Breast epithelium (tissue), 4 donors: Measurements from ENCODE around the gene NOSTRIN. TPM values are rescaled to one million over a fixed set of nuclear protein-coding genes. Genes with fewer than 3 reads are reported as not detected.

Experiments
- DNase-seq, 2 donors: peaks; one replicate each; pipeline ENCODE4 v3.0.0-alpha.2; 2019; ENCODE audit warnings: low spot score in 2 of 2
- H3K27ac ChIP-seq, 2 donors: fragments of 200-600 bp; sonication (generic) in 1 of 2; one replicate each; pipeline ENCODE4 v1.5.1; 2016 to 2019; ENCODE audit warnings: mild to moderate bottlenecking in 1 of 2
- H3K27me3 ChIP-seq, 2 donors: fragments of 200-600 bp; sonication (generic) in 1 of 2; one replicate each; pipeline versions ENCODE4 v1.5.1 to v1.6.0; 2017 to 2019; ENCODE audit warnings: control low read depth in 1 of 2, mild to moderate bottlenecking in 1 of 2
- H3K36me3 ChIP-seq: fragments of 200-600 bp; one replicate; pipeline ENCODE4 v1.5.1; 2019
- H3K4me1 ChIP-seq, 2 donors: fragments of 200-600 bp; sonication (generic); one replicate each; pipeline ENCODE4 v1.5.1; 2016 to 2019; ENCODE audit warnings: control low read depth in 1 of 2
- H3K4me3 ChIP-seq, 3 donors: fragments of 200-600 bp; sonication (generic); 1 replicate in 2 of 3; 2 replicates in 1 of 3; pipeline ENCODE4 v1.5.1; 2016 to 2019; ENCODE audit warnings: mild to moderate bottlenecking in 3 of 3, moderate library complexity in 2 of 3
- H3K9me3 ChIP-seq, 2 donors: fragments of 200-600 bp; sonication (generic) in 1 of 2; one replicate each; pipeline ENCODE4 v1.5.1; 2016 to 2019; ENCODE audit warnings: control low read depth in 1 of 2
- CTCF ChIP-seq, 3 donors: fragments of 450-650 bp; IDR thresholded peaks; one replicate each; pipeline ENCODE4 v1.5.1; 2016 to 2017; ENCODE audit warnings: antibody characterized with exemption in 3 of 3, mild to moderate bottlenecking in 3 of 3, moderate library complexity in 3 of 3
- POLR2A ChIP-seq: fragments of 450-650 bp; IDR thresholded peaks from one replicate; pipeline ENCODE4 v1.6.1; 2016; ENCODE audit warnings: antibody characterized with exemption, mild to moderate bottlenecking, moderate library complexity
- POLR2AphosphoS5 ChIP-seq, 3 donors: sonication (generic); formaldehyde crosslinking; IDR thresholded peaks; one replicate each; pipeline ENCODE4 v1.6.1; 2017; ENCODE audit warnings: antibody characterized with exemption in 3 of 3
- intact Hi-C: fragments of 100-400 bp; cut with DNase I; formaldehyde crosslinking; loops from one replicate; pipeline ENCODE4 v1.15.1; 2023; ENCODE audit warnings: low total_unique reads
- total RNA-seq, 3 donors: library from RNA; depleted of rRNA; stranded (reverse); fragments of >200 nt; gene quantifications; one replicate each; pipeline ENCODE4 v1.1.0, GENCODE V29; 2016

NOSTRIN gene
- total RNA-seq, 3 donors from 2014 or later = 35.0 to 73.7 (median 35.9) TPM

- intact Hi-C loops = no loop called here
- Histone ChIP-seq H3K36me3 (no peaks in the 10 kb centered on the region), H3K9me3 (no peaks in the 10 kb centered on the region), H3K27me3 (no peaks in the 10 kb centered on the region), H3K27ac (no peak overlapping the region), H3K4me1 (no peaks in the 10 kb centered on the region), H3K4me3 (no peak overlapping the region)
- no peak for DNase-seq
- TF ChIP-seq CTCF (IDR thresholded peaks at IDR 0.05) (no peak), POLR2A (no peak), POLR2AphosphoS5 (IDR thresholded peaks at IDR 0.05) (no peak)
These were observed 82.5 kb downstream of the NOSTRIN start for GRCh38 chr2:168884975-168885374.

GRCh38 chr2:168889635-168890005 lies 87.2 kb downstream of the NOSTRIN start:
- no peak overlapping the region for H3K27ac ChIP-seq
- no peaks in the 10 kb centered on the region for H3K4me1 ChIP-seq
- H3K27me3 ChIP-seq = no peaks in the 10 kb centered on the region
- TF ChIP-seq POLR2A (no peak), POLR2AphosphoS5 (IDR thresholded peaks at IDR 0.05) (no peak), CTCF (IDR thresholded peaks at IDR 0.05) (no peak)
- H3K36me3 ChIP-seq = no peaks in the 10 kb centered on the region
- intact Hi-C loops = no loop called here
- peak overlapping the region; percentile 45 to 73 (median 60) for H3K4me3 ChIP-seq
- DNase-seq = no peak
- H3K9me3 ChIP-seq = no peaks in the 10 kb centered on the region

GRCh38 chr2:168890006-168890782 lies 87.8 kb downstream of the NOSTRIN start, which contains the start of gene SPC25:
SPC25 (minus strand) TSS chr2:168890430; CDS start chr2:168889519, 911 bp downstream.
- H3K27me3 ChIP-seq = no peaks in the 10 kb centered on the region
- peak in 1 of 3 donors; percentile 76 for TF ChIP-seq POLR2AphosphoS5 (IDR thresholded peaks at IDR 0.05)
- TF ChIP-seq CTCF (IDR thresholded peaks at IDR 0.05) = peak in 2 of 3 donors; percentile 23 to 41
- no peak for TF ChIP-seq POLR2A
- H3K4me1 ChIP-seq = no peaks in the 10 kb centered on the region
- H3K4me3 ChIP-seq = peak within 1 kb of the TSS; percentile 45 to 73 (median 60)
- H3K36me3 ChIP-seq = no peaks in the 10 kb centered on the region
- no peaks in the 10 kb centered on the region for H3K9me3 ChIP-seq
- intact Hi-C loops = no loop called here
- DNase-seq = peak; percentile 81 to 84
- no peak within 1 kb of the TSS for H3K27ac ChIP-seq

DNA sequence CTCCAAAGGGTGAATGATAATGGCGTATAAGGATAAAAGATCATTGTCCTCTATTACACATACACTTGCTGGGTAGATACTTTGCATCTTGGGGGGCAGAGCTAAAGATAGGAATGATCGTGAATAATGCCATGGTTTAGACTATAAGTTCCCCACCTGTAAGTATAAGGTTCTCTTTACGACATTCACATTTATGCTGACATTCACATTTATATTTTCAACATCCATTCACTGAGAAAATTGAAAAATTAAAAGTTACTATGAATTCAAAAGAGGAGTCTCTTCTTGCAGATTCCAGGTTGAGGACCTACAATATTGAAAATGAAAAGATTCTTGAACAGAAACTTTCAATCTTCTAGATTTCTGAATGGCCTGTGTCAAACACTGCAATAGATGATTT lies 89.9 kb downstream of the NOSTRIN start:
- intact Hi-C loops = no loop called here
- no peak for TF ChIP-seq POLR2AphosphoS5 (IDR thresholded peaks at IDR 0.05)
- TF ChIP-seq CTCF (IDR thresholded peaks at IDR 0.05) = no peak
- TF ChIP-seq POLR2A = no peak
- Histone ChIP-seq H3K9me3 (no peaks in the 10 kb centered on the region), H3K4me3 (no peak overlapping the region), H3K27me3 (no peaks in the 10 kb centered on the region), H3K27ac (no peak overlapping the region), H3K4me1 (no peaks in the 10 kb centered on the region), H3K36me3 (no peaks in the 10 kb centered on the region)
- no peak for DNase-seq

DNA sequence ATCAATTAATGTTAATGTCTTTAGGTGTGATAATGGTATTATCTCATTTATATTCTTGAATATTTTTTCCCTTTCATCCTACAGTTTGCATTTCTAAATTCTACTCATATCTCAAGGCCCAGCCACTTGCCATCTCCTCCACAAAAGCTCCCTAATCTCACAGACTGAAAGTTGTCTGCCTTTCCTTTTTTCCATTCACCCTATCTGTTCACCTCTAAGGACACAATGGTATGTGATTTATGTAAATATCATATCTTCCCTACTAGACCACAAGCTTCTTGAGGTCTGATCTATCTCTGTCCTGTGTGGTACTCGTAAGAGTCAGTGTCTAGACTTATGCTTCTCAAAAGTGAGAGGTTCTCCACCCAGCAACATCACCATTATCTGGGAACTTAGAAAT lies 91.7 kb downstream of the NOSTRIN start:
- Histone ChIP-seq H3K4me1 (no peaks in the 10 kb centered on the region), H3K27ac (no peak overlapping the region), H3K4me3 (no peak overlapping the region), H3K9me3 (no peaks in the 10 kb centered on the region), H3K27me3 (no peaks in the 10 kb centered on the region), H3K36me3 (no peaks in the 10 kb centered on the region)
- no peak for DNase-seq
- no peak for TF ChIP-seq CTCF (IDR thresholded peaks at IDR 0.05)
- no peak for TF ChIP-seq POLR2AphosphoS5 (IDR thresholded peaks at IDR 0.05)
- no peak for TF ChIP-seq POLR2A
- intact Hi-C loops = no loop called here
